Esophagus muscularis mucosa (tissue), 3 donors: ENCODE measurements around the gene GMDS.

Experiments used
- CTCF ChIP-seq, 3 experiments: fragments of 200-600 bp in 2 of 3; fragments of 450-650 bp in 1 of 3; sonication (generic) in 2 of 3; IDR thresholded peaks; one replicate each; pipeline ENCODE4 v1.5.1; 2017 to 2019; ENCODE audit warnings: antibody characterized with exemption in 3 of 3, mild to moderate bottlenecking in 2 of 3, moderate library complexity in 1 of 3
- POLR2A ChIP-seq: fragments of 450-650 bp; IDR thresholded peaks from one replicate; pipeline ENCODE4 v1.6.1; 2017; ENCODE audit warnings: antibody characterized with exemption, moderate library complexity, mild to moderate bottlenecking, low read depth

GRCh38 chr6:1923449-1923848 lies 322.0 kb downstream of the GMDS start:
- no peak for TF ChIP-seq POLR2A
- TF ChIP-seq CTCF (IDR thresholded peaks at IDR 0.05), result no peak
